Measurements from ENCODE around the gene LMLN. TPM values are rescaled to one million over a fixed set of nuclear protein-coding genes. Genes with fewer than 3 reads are reported as not detected.

LMLN gene
- polyA plus RNA-seq, 1 of the 3 experiments (the other 2 are of a cell fraction) = 7.4 TPM

DNA sequence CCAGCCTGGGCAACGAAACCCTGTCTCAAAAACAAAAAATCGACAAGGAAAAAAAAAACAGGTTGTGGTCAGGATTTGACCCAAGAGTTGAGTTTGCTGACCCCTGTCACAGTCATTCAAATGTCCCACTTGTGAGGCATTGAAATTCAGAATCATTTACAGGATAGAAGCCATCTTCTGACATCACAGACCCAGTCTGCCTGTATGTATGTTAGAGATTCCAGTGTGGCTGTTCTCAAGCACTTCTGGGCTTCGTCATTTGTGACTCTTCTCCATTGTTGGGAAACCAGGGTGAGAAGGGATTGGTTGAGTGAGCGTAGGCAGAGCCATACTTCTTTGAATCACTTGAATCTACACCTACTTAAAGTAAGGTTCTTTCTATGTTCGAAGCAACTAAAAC is 57.1 kb downstream of the LMLN start:
- Histone ChIP-seq H4K20me1 (ENCODE audit: insufficient read depth) (no peaks in the 10 kb centered on the region), H3K4me2 (no peak overlapping the region), H3K4me3 (ENCODE audit: low read depth in 2 of 2, low read length in 1 of 2) (no peak overlapping the region), H3K79me2 (ENCODE audit: insufficient read depth) (no peaks in the 10 kb centered on the region), H3K36me3 (replicated peaks in 1 of 2; ENCODE audit: control insufficient read depth in 1 of 2, insufficient read depth in 2 of 2, low read length in 1 of 2) (peaks cover 0 to 4% of the 10 kb centered on the region in 2 experiments), H3K27me3 (ENCODE audit: insufficient read depth) (no peaks in the 10 kb centered on the region), H3K9me2 (no peaks in the 10 kb centered on the region), H3K4me1 (ENCODE audit: control insufficient read depth in 1 of 2, insufficient read depth in 2 of 2, low read depth in 1 of 2, low read length in 1 of 2) (no peaks in the 10 kb centered on the region), H2AFZ (ENCODE audit: low read depth) (no peak overlapping the region), H3K27ac (ENCODE audit: low read depth in 2 of 2, low read length in 1 of 2) (no peak overlapping the region), H3K9me3 (no peaks in the 10 kb centered on the region), H3F3A (replicated peaks; ENCODE audit: insufficient read depth) (no peaks in the 10 kb centered on the region), H3K9ac (no peak overlapping the region)
- 88% methylated on average over 5 of the region's 5 CpGs for WGBS (ENCODE audit: low lambda C conversion rate)
- TF ChIP-seq, protein P1, sequence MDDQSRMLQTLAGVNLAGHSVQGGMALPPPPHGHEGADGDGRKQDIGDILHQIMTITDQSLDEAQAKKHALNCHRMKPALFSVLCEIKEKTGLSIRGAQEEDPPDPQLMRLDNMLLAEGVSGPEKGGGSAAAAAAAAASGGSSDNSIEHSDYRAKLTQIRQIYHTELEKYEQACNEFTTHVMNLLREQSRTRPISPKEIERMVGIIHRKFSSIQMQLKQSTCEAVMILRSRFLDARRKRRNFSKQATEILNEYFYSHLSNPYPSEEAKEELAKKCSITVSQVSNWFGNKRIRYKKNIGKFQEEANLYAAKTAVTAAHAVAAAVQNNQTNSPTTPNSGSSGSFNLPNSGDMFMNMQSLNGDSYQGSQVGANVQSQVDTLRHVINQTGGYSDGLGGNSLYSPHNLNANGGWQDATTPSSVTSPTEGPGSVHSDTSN (IDR thresholded peaks at IDR 0.05) = no peak
- TF ChIP-seq, protein P2, sequence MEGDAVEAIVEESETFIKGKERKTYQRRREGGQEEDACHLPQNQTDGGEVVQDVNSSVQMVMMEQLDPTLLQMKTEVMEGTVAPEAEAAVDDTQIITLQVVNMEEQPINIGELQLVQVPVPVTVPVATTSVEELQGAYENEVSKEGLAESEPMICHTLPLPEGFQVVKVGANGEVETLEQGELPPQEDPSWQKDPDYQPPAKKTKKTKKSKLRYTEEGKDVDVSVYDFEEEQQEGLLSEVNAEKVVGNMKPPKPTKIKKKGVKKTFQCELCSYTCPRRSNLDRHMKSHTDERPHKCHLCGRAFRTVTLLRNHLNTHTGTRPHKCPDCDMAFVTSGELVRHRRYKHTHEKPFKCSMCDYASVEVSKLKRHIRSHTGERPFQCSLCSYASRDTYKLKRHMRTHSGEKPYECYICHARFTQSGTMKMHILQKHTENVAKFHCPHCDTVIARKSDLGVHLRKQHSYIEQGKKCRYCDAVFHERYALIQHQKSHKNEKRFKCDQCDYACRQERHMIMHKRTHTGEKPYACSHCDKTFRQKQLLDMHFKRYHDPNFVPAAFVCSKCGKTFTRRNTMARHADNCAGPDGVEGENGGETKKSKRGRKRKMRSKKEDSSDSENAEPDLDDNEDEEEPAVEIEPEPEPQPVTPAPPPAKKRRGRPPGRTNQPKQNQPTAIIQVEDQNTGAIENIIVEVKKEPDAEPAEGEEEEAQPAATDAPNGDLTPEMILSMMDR (IDR thresholded peaks at IDR 0.05) = no peak
- TF ChIP-seq, protein P3, sequence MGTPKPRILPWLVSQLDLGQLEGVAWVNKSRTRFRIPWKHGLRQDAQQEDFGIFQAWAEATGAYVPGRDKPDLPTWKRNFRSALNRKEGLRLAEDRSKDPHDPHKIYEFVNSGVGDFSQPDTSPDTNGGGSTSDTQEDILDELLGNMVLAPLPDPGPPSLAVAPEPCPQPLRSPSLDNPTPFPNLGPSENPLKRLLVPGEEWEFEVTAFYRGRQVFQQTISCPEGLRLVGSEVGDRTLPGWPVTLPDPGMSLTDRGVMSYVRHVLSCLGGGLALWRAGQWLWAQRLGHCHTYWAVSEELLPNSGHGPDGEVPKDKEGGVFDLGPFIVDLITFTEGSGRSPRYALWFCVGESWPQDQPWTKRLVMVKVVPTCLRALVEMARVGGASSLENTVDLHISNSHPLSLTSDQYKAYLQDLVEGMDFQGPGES (IDR thresholded peaks at IDR 0.05; ENCODE audit: low read depth, low read length) = no peak
- TF ChIP-seq RCOR1 (IDR thresholded peaks at IDR 0.05; ENCODE audit: low read length) = no peak
- TF ChIP-seq, protein P4, sequence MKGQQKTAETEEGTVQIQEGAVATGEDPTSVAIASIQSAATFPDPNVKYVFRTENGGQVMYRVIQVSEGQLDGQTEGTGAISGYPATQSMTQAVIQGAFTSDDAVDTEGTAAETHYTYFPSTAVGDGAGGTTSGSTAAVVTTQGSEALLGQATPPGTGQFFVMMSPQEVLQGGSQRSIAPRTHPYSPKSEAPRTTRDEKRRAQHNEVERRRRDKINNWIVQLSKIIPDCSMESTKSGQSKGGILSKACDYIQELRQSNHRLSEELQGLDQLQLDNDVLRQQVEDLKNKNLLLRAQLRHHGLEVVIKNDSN (IDR thresholded peaks at IDR 0.05; ENCODE audit: borderline replicate concordance, low read depth) = no peak
- TF ChIP-seq FOXJ3 (CRISPR knock-in tag; IDR thresholded peaks at IDR 0.05) = no peak
- TF ChIP-seq NFIC (IDR thresholded peaks at IDR 0.05; ENCODE audit: borderline replicate concordance) = no peak
- no peak for TF ChIP-seq RXRA (IDR thresholded peaks at IDR 0.05; ENCODE audit: borderline replicate concordance, low read depth)
- no peak for TF ChIP-seq EP300 (IDR thresholded peaks at IDR 0.05; ENCODE audit: borderline replicate concordance in 1 of 2, low read depth in 1 of 2, low read length in 1 of 2)
- TF ChIP-seq MXI1 (IDR thresholded peaks at IDR 0.05; ENCODE audit: low read depth, low read length) = no peak
- TF ChIP-seq SMC3 (IDR thresholded peaks at IDR 0.05; ENCODE audit: low read depth, low read length) = no peak
- TF ChIP-seq GATA2 (CRISPR knock-in tag; IDR thresholded peaks at IDR 0.05) = no peak
- DNase-seq = no peak
- CTCF ChIA-PET = no interaction called here
- POLR2A ChIA-PET = no interaction called here

DNA sequence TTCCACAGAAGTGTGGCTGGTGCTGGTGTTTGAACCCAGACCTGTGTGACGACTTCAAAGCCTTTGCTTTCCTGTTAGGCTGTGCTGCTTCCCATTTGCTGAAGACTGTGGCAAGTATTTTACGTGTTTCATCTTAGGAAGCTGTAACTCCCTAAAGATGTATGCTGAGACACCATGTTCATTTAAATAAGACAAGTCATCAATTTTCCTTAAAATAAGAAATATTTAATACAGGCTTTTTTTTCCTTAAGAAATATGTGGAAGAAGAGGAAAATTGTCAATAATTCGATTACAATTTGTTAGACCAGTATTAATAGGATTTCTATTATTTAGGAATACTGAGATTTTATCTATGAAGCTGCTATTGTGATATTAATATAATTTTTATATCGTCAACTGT is 58.4 kb downstream of the LMLN start:
- H3K9ac ChIP-seq = no peak overlapping the region
- CTCF ChIA-PET = no interaction called here
- H3F3A ChIP-seq (replicated peaks; ENCODE audit: insufficient read depth) = no peaks in the 10 kb centered on the region
- no peaks in the 10 kb centered on the region for H3K79me2 ChIP-seq (ENCODE audit: insufficient read depth)
- H3K27me3 ChIP-seq (ENCODE audit: insufficient read depth) = no peaks in the 10 kb centered on the region
- no peaks in the 10 kb centered on the region for H4K20me1 ChIP-seq (ENCODE audit: insufficient read depth)
- 77% methylated on average over 4 of the region's 4 CpGs for WGBS (ENCODE audit: low lambda C conversion rate)
- POLR2A ChIA-PET = interaction anchor here (0.6 kb wide), 1 partner anchor 90 kb away, joined by 4 read pairs; no protein-coding TSS in a partner anchor
- TF ChIP-seq ELF1 (IDR thresholded peaks at IDR 0.05) = no peak
- TF ChIP-seq, protein P5, sequence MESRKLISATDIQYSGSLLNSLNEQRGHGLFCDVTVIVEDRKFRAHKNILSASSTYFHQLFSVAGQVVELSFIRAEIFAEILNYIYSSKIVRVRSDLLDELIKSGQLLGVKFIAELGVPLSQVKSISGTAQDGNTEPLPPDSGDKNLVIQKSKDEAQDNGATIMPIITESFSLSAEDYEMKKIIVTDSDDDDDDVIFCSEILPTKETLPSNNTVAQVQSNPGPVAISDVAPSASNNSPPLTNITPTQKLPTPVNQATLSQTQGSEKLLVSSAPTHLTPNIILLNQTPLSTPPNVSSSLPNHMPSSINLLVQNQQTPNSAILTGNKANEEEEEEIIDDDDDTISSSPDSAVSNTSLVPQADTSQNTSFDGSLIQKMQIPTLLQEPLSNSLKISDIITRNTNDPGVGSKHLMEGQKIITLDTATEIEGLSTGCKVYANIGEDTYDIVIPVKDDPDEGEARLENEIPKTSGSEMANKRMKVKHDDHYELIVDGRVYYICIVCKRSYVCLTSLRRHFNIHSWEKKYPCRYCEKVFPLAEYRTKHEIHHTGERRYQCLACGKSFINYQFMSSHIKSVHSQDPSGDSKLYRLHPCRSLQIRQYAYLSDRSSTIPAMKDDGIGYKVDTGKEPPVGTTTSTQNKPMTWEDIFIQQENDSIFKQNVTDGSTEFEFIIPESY (IDR thresholded peaks at IDR 0.05; ENCODE audit: borderline replicate concordance, low read depth) = no peak
- TF ChIP-seq GABPA (IDR thresholded peaks at IDR 0.05; ENCODE audit: low read depth) = no peak
- TF ChIP-seq TAF1 (IDR thresholded peaks at IDR 0.05; ENCODE audit: borderline replicate concordance, low read depth, low read length) = no peak
- TF ChIP-seq MEF2A (IDR thresholded peaks at IDR 0.05; ENCODE audit: borderline replicate concordance, low read depth) = no peak
- TF ChIP-seq TCF12 (IDR thresholded peaks at IDR 0.05) = no peak
- TF ChIP-seq, protein P3 (IDR thresholded peaks at IDR 0.05; ENCODE audit: low read depth, low read length) = no peak
- TF ChIP-seq SMC3 (IDR thresholded peaks at IDR 0.05; ENCODE audit: low read depth, low read length) = no peak
- H3K27ac ChIP-seq (ENCODE audit: low read depth in 2 of 2, low read length in 1 of 2) = no peak overlapping the region
- H3K9me2 ChIP-seq = no peaks in the 10 kb centered on the region
- H3K9me3 ChIP-seq = no peaks in the 10 kb centered on the region
- H3K36me3 ChIP-seq (replicated peaks in 1 of 2; ENCODE audit: control insufficient read depth in 1 of 2, insufficient read depth in 2 of 2, low read length in 1 of 2) = peaks cover 0 to 4% of the 10 kb centered on the region in 2 experiments
- H2AFZ ChIP-seq (ENCODE audit: low read depth) = no peak overlapping the region
- DNase-seq = no peak
- no peak overlapping the region for H3K4me2 ChIP-seq
- no peak overlapping the region for H3K4me3 ChIP-seq (ENCODE audit: low read depth in 2 of 2, low read length in 1 of 2)
- no peaks in the 10 kb centered on the region for H3K4me1 ChIP-seq (ENCODE audit: control insufficient read depth in 1 of 2, insufficient read depth in 2 of 2, low read depth in 1 of 2, low read length in 1 of 2)

Data from SK-N-SH (cell line).